IPS-18a (cell line): Measurements from ENCODE around the gene SPAG6.

Experiments used
- H3K27ac ChIP-seq: one replicate; pipeline ENCODE4 v1.5.1; 2013; ENCODE audit warnings: low read length
- H3K27me3 ChIP-seq: one replicate; pipeline ENCODE4 v1.6.1; 2013; ENCODE audit warnings: mild to moderate bottlenecking, low read length; ENCODE audit not compliant: control insufficient read depth, insufficient read depth
- H3K36me3 ChIP-seq: one replicate; pipeline ENCODE4 v1.6.1; 2013; ENCODE audit warnings: low read depth, low read length; ENCODE audit not compliant: control insufficient read depth
- H3K4me1 ChIP-seq: one replicate; pipeline ENCODE4 v1.6.1; 2013; ENCODE audit warnings: low read depth, low read length; ENCODE audit not compliant: control insufficient read depth
- H3K4me3 ChIP-seq: one replicate; pipeline ENCODE4 v1.5.1; 2013; ENCODE audit warnings: low read length
- H3K9ac ChIP-seq: one replicate; pipeline ENCODE4 v1.6.1; 2013; ENCODE audit warnings: mild to moderate bottlenecking, low read length, moderate library complexity
- H3K9me3 ChIP-seq: one replicate; pipeline ENCODE4 v1.6.1; 2013; ENCODE audit warnings: low read depth, low read length; ENCODE audit not compliant: control insufficient read depth

Gene SPAG6

DNA sequence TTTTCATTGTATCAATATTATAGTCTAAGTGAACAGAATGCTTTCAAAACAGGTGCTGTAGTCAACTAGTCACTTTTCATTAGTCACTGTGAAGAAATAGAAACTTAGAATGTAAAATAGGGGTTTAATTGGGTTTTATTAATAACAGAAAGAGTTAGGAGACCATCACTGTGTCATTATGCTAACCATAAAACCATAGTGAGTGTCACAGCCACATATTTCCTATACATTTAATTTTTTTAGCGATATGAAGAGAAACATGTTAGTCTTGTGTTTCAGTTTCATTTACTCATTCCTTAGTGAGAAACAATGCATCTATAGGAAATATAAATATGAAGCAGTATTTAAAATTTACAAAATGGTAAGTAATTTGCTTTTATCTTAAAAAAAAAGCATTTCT is 22.2 kb downstream of the SPAG6 start:
- no peaks in the 10 kb centered on the region for H3K36me3 ChIP-seq
- H3K4me3 ChIP-seq: no peak overlapping the region
- H3K9me3 ChIP-seq: no peaks in the 10 kb centered on the region
- no peak overlapping the region for H3K27ac ChIP-seq
- no peaks in the 10 kb centered on the region for H3K4me1 ChIP-seq
- no peaks in the 10 kb centered on the region for H3K27me3 ChIP-seq
- H3K9ac ChIP-seq: no peak overlapping the region

DNA sequence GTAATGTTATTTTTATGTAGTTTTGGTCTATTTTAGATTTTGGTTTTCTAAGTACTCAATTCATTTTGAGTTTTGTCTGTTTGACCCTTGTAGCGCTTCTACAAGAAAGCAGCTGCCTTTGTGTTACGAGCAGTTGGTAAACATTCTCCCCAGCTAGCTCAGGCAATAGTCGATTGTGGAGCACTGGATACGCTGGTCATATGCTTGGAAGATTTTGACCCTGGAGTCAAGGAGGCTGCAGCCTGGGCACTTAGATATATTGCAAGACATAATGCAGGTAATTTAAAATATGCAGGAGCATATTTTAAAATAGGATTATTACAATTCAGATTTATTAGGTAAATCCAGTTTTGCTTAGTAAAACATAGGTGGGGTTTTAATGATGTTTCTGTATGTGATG is 23.1 kb downstream of the SPAG6 start:
- Histone ChIP-seq H3K4me1 (no peaks in the 10 kb centered on the region), H3K4me3 (no peak overlapping the region), H3K36me3 (no peaks in the 10 kb centered on the region), H3K9me3 (no peaks in the 10 kb centered on the region), H3K27ac (no peak overlapping the region), H3K27me3 (no peaks in the 10 kb centered on the region), H3K9ac (no peak overlapping the region)

DNA sequence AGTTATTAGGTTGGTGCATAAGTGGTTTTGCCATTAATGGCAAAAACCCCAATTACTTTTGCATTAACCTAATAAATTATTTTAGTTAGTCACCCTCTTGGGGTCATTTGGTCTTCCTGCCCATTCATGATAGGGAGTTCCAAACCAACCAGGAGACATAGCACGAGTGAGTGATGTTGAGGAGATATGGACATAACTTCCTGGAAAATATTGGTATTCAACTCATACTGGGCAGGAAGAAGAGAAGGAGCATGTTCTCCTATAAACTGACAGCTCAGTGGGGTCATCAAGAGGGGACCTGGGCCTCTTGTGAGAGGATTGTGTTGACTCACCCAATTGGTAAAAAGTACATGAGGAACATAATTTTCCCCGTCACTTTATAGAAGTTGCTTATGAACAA is 23.7 kb downstream of the SPAG6 start:
- Histone ChIP-seq H3K27ac (no peak overlapping the region), H3K9me3 (no peaks in the 10 kb centered on the region), H3K4me3 (no peak overlapping the region), H3K27me3 (no peaks in the 10 kb centered on the region), H3K36me3 (no peaks in the 10 kb centered on the region), H3K4me1 (no peaks in the 10 kb centered on the region), H3K9ac (no peak overlapping the region)

DNA sequence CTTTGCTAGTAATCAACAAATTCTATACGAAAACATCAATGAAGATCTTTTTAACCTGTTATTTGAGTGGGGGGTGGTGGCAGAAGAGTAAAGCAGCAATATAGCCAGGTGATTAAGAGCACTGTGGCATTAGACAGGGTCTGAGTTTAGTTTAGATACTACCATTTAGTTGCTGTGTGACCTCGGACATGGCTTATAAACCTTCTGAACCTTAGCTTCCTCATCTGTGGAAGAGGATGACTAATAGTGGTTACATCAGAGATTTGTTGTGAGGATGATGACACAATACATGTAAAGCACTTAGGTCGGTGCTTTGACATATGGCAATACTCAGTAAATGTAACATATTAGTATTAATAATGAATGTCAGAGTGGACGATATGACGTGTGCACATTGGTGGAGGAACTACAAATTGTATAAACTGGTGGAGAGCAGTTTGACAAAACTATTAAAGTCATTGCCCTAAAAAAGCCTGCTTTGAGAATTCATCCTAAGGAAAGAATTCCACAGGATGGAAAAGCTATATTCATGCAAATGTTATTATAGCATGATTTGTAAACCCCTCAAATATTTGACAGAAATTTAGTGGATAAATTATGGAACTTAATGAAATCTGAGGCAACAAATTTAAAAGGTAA is 24.3 kb downstream of the SPAG6 start:
- H3K9me3 ChIP-seq: no peaks in the 10 kb centered on the region
- no peaks in the 10 kb centered on the region for H3K27me3 ChIP-seq
- H3K4me3 ChIP-seq: no peak overlapping the region
- H3K4me1 ChIP-seq: no peaks in the 10 kb centered on the region
- no peaks in the 10 kb centered on the region for H3K36me3 ChIP-seq
- H3K27ac ChIP-seq: no peak overlapping the region
- H3K9ac ChIP-seq: no peak overlapping the region

DNA sequence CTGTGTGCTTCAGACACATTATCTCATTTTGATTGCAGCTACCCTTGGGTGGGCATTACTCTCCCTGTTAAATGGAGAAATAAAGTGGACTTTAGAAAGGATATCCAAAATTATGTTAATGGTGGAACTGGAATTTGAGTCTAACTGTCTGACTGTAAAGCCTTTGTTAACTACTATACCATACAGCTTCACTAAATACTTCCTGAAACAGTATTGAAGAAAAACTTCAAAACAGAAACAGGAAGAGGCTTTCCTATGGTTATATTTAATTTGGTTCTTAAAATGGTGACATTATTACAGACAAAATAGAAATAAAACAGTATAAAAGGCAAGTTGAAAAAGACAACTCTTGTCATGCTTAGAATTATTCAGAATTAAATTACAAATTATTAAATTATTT is 25.0 kb downstream of the SPAG6 start:
- H3K27ac ChIP-seq: no peak overlapping the region
- H3K9ac ChIP-seq: no peak overlapping the region

DNA sequence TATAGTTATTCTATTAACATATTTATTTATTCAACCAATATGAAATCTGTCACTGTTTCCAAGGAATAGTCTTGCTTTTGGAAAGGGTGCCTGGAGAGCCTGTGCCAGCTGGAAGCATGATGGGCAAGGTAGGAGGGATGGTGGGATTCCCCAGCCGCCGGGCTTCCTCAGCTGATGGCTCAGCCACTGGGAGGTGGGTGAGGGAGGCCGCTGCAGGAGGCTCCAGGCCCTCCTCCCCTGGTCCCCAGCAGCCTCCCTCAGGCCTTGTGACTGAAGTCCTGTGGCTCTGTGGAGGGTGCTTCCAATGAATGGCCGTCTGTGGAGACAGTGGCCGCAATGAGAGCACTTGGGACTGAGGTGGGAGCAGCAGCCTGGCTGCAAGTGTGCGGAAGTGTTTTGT is 27.0 kb downstream of the SPAG6 start:
- no peaks in the 10 kb centered on the region for H3K27me3 ChIP-seq
- H3K9me3 ChIP-seq: no peaks in the 10 kb centered on the region
- H3K4me1 ChIP-seq: no peaks in the 10 kb centered on the region
- H3K36me3 ChIP-seq: no peaks in the 10 kb centered on the region
- no peak overlapping the region for H3K4me3 ChIP-seq
- no peak overlapping the region for H3K27ac ChIP-seq
- no peak overlapping the region for H3K9ac ChIP-seq

More for the DNA sequence above, 25.0 kb downstream of the SPAG6 start:
- Histone ChIP-seq H3K36me3 (no peaks in the 10 kb centered on the region), H3K4me3 (no peak overlapping the region), H3K4me1 (no peaks in the 10 kb centered on the region), H3K9me3 (no peaks in the 10 kb centered on the region), H3K27me3 (no peaks in the 10 kb centered on the region)

DNA sequence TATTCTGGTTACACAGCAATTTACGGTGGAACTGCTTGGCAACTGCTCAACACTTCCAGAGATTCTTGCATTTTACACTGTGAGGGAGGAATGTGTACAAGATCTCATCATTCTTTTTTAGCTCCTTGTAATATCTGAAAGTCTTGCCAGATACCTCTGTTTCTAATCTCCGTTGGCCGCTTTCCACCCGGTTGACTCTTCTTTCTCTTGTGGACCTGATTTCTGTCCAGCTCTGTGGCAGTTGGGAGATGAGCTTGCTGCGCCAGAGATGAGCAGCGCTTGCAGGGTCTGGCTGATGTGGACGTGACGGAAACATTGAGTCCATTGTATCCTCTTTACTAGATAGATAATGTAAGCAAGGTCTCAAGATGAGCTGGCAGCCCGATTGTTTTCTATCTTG is 27.6 kb downstream of the SPAG6 start:
- Histone ChIP-seq H3K4me1 (no peaks in the 10 kb centered on the region), H3K9ac (no peak overlapping the region), H3K27me3 (no peaks in the 10 kb centered on the region), H3K36me3 (no peaks in the 10 kb centered on the region), H3K4me3 (no peak overlapping the region), H3K9me3 (no peaks in the 10 kb centered on the region), H3K27ac (no peak overlapping the region)

DNA sequence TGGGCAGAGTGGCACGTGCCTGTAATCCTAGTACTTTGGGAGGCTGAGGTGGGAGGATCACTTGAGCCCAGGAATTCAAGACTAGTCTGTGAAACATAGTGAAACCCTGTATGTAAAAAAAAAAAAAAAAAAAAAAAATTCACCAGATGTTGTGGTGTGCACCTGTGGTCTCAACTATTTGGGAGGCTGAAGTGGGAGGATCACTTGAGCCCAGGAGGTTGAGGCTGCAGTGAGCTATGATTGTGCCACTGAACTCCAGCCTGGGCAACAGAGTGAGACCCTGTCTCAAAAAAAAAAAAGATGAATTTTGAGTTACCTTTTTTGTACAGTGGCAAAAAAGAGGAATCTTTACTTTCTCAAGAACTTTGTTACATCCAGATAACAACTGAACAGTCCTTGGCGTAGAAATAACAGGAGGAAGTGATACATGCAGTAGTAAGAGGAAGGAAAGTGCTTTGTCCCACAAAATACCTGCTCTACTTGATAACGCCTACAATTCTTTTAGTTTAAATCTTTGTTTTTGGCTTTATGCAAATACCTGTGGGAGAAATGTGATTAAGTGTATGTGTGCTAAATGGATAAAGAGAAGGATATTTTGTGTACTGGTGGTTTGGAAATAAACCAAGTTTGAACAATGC is 29.3 kb downstream of the SPAG6 start:
- Histone ChIP-seq H3K4me3 (no peak overlapping the region), H3K9ac (no peak overlapping the region), H3K4me1 (peaks cover 8% of the 10 kb centered on the region), H3K27me3 (no peaks in the 10 kb centered on the region), H3K36me3 (no peaks in the 10 kb centered on the region), H3K9me3 (no peaks in the 10 kb centered on the region), H3K27ac (no peak overlapping the region)

DNA sequence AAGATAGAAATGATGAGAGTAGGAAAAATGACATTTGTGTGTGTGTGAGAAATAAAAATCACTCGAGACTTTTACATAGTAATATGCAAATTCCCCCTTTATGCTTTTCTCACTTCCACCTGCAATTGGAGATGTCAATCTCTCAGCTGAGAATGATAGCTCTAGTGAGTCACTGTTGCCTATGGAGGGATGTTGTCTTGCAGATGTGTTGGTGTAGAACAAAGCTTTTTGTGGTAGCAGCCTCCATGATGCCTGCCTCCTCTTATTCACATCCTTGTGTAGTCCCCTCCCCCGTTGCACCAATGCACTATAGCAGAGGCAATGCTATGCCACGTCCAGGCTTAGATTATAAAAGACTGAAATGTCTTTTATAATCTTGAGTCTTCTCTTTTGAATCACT is 33.8 kb downstream of the SPAG6 start:
- Histone ChIP-seq H3K36me3 (no peaks in the 10 kb centered on the region), H3K9ac (no peak overlapping the region), H3K27me3 (no peaks in the 10 kb centered on the region), H3K27ac (no peak overlapping the region), H3K4me3 (no peak overlapping the region), H3K4me1 (peaks cover 8% of the 10 kb centered on the region), H3K9me3 (no peaks in the 10 kb centered on the region)

DNA sequence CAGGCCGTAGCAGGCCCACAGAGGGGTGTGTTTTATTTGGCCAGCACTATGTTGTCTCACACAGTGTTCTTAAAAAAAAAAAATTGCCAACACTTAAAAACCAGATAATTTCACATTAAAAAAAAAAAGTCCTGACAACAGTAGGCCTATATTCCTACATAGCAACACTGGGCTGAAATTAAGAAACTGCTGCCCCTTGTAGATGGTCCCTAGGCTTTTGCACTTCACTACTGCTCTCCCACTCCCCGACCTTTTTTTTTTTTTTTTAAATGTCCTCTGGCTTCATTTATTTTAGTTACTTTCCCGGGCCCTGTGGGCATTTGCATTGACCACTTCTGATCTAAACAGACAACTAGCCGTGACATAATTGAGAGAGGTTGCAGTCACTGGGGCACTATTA is 36.0 kb downstream of the SPAG6 start:
- H3K4me3 ChIP-seq: no peak overlapping the region
- no peaks in the 10 kb centered on the region for H3K9me3 ChIP-seq
- no peak overlapping the region for H3K9ac ChIP-seq
- peaks cover 8% of the 10 kb centered on the region for H3K4me1 ChIP-seq
- no peak overlapping the region for H3K27ac ChIP-seq
- no peaks in the 10 kb centered on the region for H3K27me3 ChIP-seq
- H3K36me3 ChIP-seq: no peaks in the 10 kb centered on the region

DNA sequence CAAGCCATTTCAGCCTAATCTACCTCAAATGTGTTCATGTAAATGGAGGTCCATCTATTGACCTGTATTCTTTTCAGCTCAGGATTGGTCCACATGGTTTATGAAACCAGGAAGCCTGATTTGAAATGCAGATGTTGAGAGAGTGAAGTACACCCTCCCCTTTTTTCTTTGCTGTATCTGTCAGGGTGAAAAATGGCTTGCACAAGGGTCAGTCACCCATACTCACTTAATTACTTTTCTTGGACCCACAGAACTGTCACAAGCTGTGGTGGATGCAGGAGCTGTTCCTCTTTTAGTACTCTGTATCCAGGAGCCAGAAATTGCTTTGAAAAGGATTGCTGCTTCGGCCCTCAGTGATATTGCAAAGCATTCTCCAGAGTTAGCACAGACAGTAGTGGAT is 41.2 kb downstream of the SPAG6 start:
- Histone ChIP-seq H3K27ac (no peak overlapping the region), H3K36me3 (no peaks in the 10 kb centered on the region), H3K27me3 (no peaks in the 10 kb centered on the region), H3K9ac (no peak overlapping the region), H3K4me1 (no peaks in the 10 kb centered on the region), H3K9me3 (no peaks in the 10 kb centered on the region), H3K4me3 (no peak overlapping the region)

DNA sequence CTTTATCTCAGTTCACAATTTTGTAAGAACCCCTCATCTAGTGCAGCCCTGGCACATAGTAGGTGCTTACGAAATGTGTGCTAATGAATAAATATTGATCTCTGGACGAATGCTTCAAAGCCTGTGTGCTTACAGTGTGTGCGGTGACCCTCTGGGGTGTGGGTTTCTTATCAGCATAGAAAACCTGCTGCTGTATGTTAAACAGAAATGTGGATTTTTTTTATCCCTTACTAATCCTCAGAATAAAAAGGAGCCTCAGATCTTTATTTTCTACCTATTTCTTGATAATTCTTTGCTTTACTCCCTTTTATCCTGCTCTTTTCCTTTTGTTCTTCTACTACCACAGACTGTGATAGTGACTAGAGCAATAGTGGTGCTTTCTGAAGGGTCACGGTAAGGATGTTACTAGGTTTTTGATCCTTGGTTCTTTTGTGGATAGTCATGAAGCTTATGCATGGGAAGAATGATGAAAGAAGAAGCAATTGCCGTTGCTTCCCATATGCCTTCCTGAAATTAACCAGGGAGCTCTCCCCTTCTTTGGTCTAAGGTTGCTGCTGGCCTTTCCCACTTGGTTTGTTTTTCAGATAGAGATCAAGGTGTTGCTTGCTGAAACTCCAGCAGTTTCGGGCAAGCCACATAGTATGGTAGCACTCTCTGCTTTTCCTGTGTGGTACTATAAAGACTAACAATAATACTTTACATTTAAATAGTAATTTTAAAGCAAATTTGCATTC is 44.7 kb downstream of the SPAG6 start:
- H3K27me3 ChIP-seq: no peaks in the 10 kb centered on the region
- no peak overlapping the region for H3K27ac ChIP-seq
- no peaks in the 10 kb centered on the region for H3K9me3 ChIP-seq
- no peaks in the 10 kb centered on the region for H3K4me1 ChIP-seq
- H3K9ac ChIP-seq: no peak overlapping the region
- H3K36me3 ChIP-seq: no peaks in the 10 kb centered on the region
- no peak overlapping the region for H3K4me3 ChIP-seq
